KG1 (cell line): ENCODE measurements around the gene FER.
"Not testable (repeated sequence)": the region's sequence is repeated elsewhere in the genome, so short reads cannot be mapped to it uniquely, and the experiment has no call there.

ENCODE experiments used
- DNase-seq: peaks from one replicate; lab custom pipeline; 2025; lab: John Stamatoyannopoulos, UW

FER gene

GRCh38 chr5:108747111-108747773 is 455 bp upstream of the FER start:
- DNase-seq: no peak

GRCh38 chr5:108748401-108749127 is 867 bp downstream of the FER start:
- peak; percentile 63 for DNase-seq

GRCh38 chr5:108749128-108749861 is 1.6 kb downstream of the FER start:
- DNase-seq: no peak

GRCh38 chr5:108753331-108753730 is 5.6 kb downstream of the FER start:
- no peak for DNase-seq

- DNase-seq: no peak
Observed at GRCh38 chr5:108753877-108754276, 6.2 kb downstream of the FER start.

GRCh38 chr5:108760512-108760911 is 12.8 kb downstream of the FER start:
- DNase-seq: no peak

- DNase-seq: no peak
Observed at GRCh38 chr5:108762660-108763059, 15.0 kb downstream of the FER start.

- DNase-seq: no peak
Observed at GRCh38 chr5:108763222-108763916, 15.7 kb downstream of the FER start.

GRCh38 chr5:108765647-108766046 is 17.9 kb downstream of the FER start:
- no peak for DNase-seq

GRCh38 chr5:108766916-108767315 is 19.2 kb downstream of the FER start:
- not testable (repeated sequence) for DNase-seq

GRCh38 chr5:108769352-108769751 is 21.7 kb downstream of the FER start:
- no peak for DNase-seq

- DNase-seq: no peak
Observed at GRCh38 chr5:108772626-108773025, 24.9 kb downstream of the FER start.

GRCh38 chr5:108773330-108773729 is 25.6 kb downstream of the FER start:
- DNase-seq: no peak

GRCh38 chr5:108774079-108774478 is 26.4 kb downstream of the FER start:
- not testable (repeated sequence) for DNase-seq

GRCh38 chr5:108777582-108777981 is 29.9 kb downstream of the FER start:
- not testable (repeated sequence) for DNase-seq

GRCh38 chr5:108784577-108784976 is 36.9 kb downstream of the FER start:
- not testable (repeated sequence) for DNase-seq

GRCh38 chr5:108786806-108787483 is 39.2 kb downstream of the FER start:
- no peak for DNase-seq

- no peak for DNase-seq
Observed at GRCh38 chr5:108788142-108788541, 40.4 kb downstream of the FER start.

- no peak for DNase-seq
Observed at GRCh38 chr5:108793207-108793606, 45.5 kb downstream of the FER start.

GRCh38 chr5:108794349-108794748 is 46.7 kb downstream of the FER start:
- DNase-seq: not testable (repeated sequence)

- DNase-seq: no peak
Observed at GRCh38 chr5:108797396-108797795, 49.7 kb downstream of the FER start.

GRCh38 chr5:108797986-108798385 is 50.3 kb downstream of the FER start:
- no peak for DNase-seq
